ENCODE data around the gene PTPRM. TPM values are rescaled to one million over a fixed set of nuclear protein-coding genes. Genes with fewer than 3 reads are reported as not detected.

PTPRM gene
- total and polyA plus RNA-seq, 2 of the 8 experiments (the other 6 are each of a cell fraction or from before 2014, with no cell fraction given): 4.1 to 7.0 TPM

GRCh38 chr18:8249811-8250210 lies 682.7 kb downstream of the PTPRM start:
- Histone ChIP-seq H2BK20ac (ENCODE audit: low read length) (no peak overlapping the region), H3K56ac (replicated peaks; ENCODE audit: insufficient read length, low read depth, low read length) (no peak overlapping the region), H3K4me2 (ENCODE audit: insufficient read depth in 1 of 2, low read depth in 2 of 2, low read length in 2 of 2) (no peak overlapping the region), H2BK5ac (ENCODE audit: low read depth, low read length) (no peak overlapping the region), H3K9me3 (ENCODE audit: insufficient read depth in 2 of 2, low read depth in 1 of 2, low read length in 1 of 2) (no peaks in the 10 kb centered on the region), H4K91ac (replicated peaks; ENCODE audit: insufficient read length, low read length) (no peak overlapping the region), H3K27ac (ENCODE audit: low read depth, low read length) (no peak overlapping the region), H3K18ac (ENCODE audit: extremely low read depth, low read length) (no peak overlapping the region), H3K79me1 (ENCODE audit: low read depth, low read length) (no peaks in the 10 kb centered on the region), H3K4me1 (replicated peaks in 1 of 4; ENCODE audit: control insufficient read depth in 3 of 4, insufficient read depth in 4 of 4, low read length in 3 of 4) (peaks cover 5 to 22% (median 13%) of the 10 kb centered on the region in 4 experiments), H3K9ac (replicated peaks in 1 of 4; ENCODE audit: extremely low read depth in 1 of 4, low read depth in 3 of 4, low read length in 3 of 4) (no peak overlapping the region), H3K23ac (ENCODE audit: insufficient read length) (no peak overlapping the region), H3K4me3 (ENCODE audit: extremely low read depth in 1 of 4, insufficient read depth in 2 of 4, low read depth in 3 of 4, low read length in 4 of 4) (no peak overlapping the region), H3K79me2 (ENCODE audit: control insufficient read depth in 1 of 2, insufficient read depth in 2 of 2, low read length in 2 of 2) (no peaks in the 10 kb centered on the region), H2BK15ac (ENCODE audit: low read length) (no peak overlapping the region), H4K20me1 (replicated peaks in 1 of 2; ENCODE audit: control insufficient read depth in 1 of 2, insufficient read depth in 2 of 2, low read length in 2 of 2) (no peaks in the 10 kb centered on the region), H2BK12ac (ENCODE audit: low read depth, low read length) (no peak overlapping the region), H2AK5ac (ENCODE audit: low read depth, low read length) (no peak overlapping the region), H3K27me3 (replicated peaks in 1 of 4; ENCODE audit: control insufficient read depth in 3 of 4, extremely low read depth in 1 of 4, insufficient read depth in 3 of 4, low read length in 3 of 4) (no peaks in the 10 kb centered on the region), H3K23me2 (ENCODE audit: low read depth, low read length) (no peaks in the 10 kb centered on the region), H3K36me3 (ENCODE audit: control insufficient read depth in 2 of 4, insufficient read depth in 4 of 4, low read length in 3 of 4) (no peaks in the 10 kb centered on the region), H4K5ac (ENCODE audit: insufficient read length, low read depth, low read length) (no peak overlapping the region), H2AFZ (ENCODE audit: low read length) (no peak overlapping the region), H3K14ac (ENCODE audit: insufficient read length) (no peak overlapping the region), H3K4ac (replicated peaks; ENCODE audit: insufficient read length, low read depth, low read length) (no peak overlapping the region), H2BK120ac (replicated peaks; ENCODE audit: low read depth, low read length) (no peak overlapping the region), H4K8ac (ENCODE audit: extremely low read depth, insufficient read depth, low read length) (no peak overlapping the region)
- ChIA-PET CTCF (ENCODE audit: partially characterized antibody) (interaction anchor here (0.6 to 1.7 kb wide), 3 partner anchors 9 to 364 kb away, joined by 3 to 6 read pairs (median 4); no protein-coding TSS in a partner anchor), POLR2A (ENCODE audit: partially characterized antibody) (interaction anchor here (0.8 kb wide), 1 partner anchor 10 kb away, joined by 4 read pairs; no protein-coding TSS in a partner anchor)
- no peak for FAIRE-seq
- no peak for DNase-seq (ENCODE audit: low read depth in 1 of 2, low spot score in 2 of 2)
- 75% methylated on average over 2 of the region's 2 CpGs; no CpG with 5 or more reads in 1 of the 2 experiments for WGBS, 2 experiments (ENCODE audit: extremely low coverage in 1 of 2, insufficient coverage in 1 of 2, insufficient read length in 1 of 2, insufficient replicate concordance in 2 of 2, low coverage in 1 of 2, low lambda C conversion rate in 2 of 2, missing lambda C conversion rate in 1 of 2)
- TF ChIP-seq SP2 (IDR thresholded peaks at IDR 0.05; ENCODE audit: low read length) (no peak), SAP30 (IDR thresholded peaks at IDR 0.05; ENCODE audit: insufficient read depth, insufficient replicate concordance, low read length) (no peak), RAD21 (IDR thresholded peaks at IDR 0.05 in 1 of 2, conservative IDR thresholded peaks at IDR 0.05 in 1 of 2; ENCODE audit: low read depth in 2 of 2, low read length in 2 of 2) (no peak), CHD1 (IDR thresholded peaks at IDR 0.05; ENCODE audit: low read depth, low read length) (no peak), KDM1A (IDR thresholded peaks at IDR 0.05; ENCODE audit: borderline replicate concordance, low read length) (no peak), CEBPB (IDR thresholded peaks at IDR 0.05; ENCODE audit: low read depth, low read length) (no peak), ASH2L (IDR thresholded peaks at IDR 0.05; ENCODE audit: low read length) (no peak)
- TF ChIP-seq, protein P1, sequence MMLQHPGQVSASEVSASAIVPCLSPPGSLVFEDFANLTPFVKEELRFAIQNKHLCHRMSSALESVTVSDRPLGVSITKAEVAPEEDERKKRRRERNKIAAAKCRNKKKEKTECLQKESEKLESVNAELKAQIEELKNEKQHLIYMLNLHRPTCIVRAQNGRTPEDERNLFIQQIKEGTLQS (IDR thresholded peaks at IDR 0.05; ENCODE audit: insufficient read depth, low read depth, low read length): no peak
